RCC 7860 (cell line): ENCODE measurements around the gene IREB2.

Source experiments
- DNase-seq: peaks from one replicate; pipeline ENCODE4 v3.0.0-alpha.2; 2015; ENCODE audit warnings: low spot score
- FAIRE-seq: peaks from 2 replicates; lab custom pipeline; 2012; peaks lifted over from hg19 to GRCh38; lab: Jason Lieb, UNC

Gene IREB2

DNA sequence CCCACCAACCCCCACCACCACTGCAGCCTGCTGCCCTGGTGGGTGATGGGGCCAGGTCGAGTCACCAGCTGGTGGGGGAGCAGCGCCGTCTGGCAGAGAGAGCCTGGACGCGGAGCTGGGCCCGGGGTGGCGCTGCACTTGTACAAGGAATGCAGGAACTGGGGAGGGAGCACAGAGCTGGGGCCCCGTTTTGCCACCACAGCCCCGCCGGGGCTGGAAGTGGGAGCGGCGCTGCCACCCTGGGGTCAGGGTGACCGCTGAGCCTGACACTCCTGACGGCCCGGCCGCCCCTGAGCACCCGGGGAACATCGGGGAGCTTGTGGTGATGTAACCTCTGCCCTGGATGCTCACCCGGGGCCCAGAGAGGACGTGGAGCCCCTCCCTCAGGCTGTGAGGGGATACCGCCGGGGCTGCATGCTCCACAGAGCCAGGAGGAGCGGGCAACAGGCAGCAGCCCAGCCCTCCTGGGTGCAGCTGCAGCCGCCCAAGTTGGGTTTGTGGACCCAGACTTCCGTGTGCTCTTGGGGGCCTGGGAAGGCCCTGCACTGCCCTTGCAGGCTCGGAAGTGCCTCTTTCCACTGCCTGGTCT, 32.6 kb upstream of the IREB2 start:
- DNase-seq: no peak
- no peak for FAIRE-seq

- no peak for FAIRE-seq
- no peak for DNase-seq
These were observed 31.9 kb upstream of the IREB2 start for GRCh38 chr15:78406016-78406585.

DNA sequence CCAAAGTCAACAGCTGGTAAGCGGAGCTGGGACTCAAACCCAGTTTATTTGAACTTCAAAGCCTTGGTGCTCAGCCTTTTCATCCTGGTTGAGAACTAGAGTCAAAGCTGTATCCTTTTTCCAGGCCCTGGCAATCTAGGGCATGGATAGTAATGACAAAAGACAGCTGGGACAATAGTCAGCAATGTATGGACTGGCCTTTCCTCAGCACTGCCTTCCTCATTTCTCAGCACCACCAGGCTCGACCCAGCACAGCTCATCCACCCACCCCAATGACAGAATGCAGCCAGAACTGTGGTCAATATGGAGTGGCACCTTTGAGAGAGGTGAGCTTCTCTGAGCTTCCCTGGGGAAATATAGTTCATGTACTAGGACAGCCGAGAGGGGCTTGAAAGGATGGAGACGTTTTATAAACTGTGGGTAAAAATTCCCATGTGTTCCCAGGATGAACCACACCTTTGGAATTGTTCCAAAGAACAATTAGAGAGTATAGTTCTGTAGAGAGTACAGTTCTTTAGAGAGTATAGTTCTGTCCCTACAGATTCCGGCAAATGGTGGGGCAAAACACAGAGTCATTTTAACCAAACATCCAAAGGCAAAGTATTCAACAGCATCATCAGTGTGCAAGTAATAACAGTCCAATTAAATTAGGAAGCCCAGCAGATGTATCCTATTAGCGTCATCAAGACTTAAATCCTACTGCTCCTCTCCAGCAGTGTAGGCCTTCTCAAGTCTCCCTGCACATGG, 30.2 kb upstream of the IREB2 start:
- FAIRE-seq (no peak), DNase-seq (no peak)

DNA sequence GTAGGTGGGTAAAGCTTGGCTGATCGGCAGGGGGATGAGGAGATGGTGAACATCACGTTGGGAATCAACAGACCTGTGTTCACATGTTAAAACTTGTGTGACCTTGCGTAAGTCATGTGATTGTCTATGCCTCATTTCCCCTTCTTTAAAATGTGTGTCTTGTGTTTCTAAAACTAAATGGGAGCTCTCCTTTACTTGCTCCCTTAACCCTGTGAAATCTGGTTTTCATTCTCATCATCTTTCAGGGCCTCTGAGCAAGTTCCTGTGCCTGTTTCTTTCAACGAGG, 29.7 kb upstream of the IREB2 start:
- DNase-seq: no peak
- FAIRE-seq: no peak

GRCh38 chr15:78408961-78409360, 29.1 kb upstream of the IREB2 start:
- no peak for FAIRE-seq

GRCh38 chr15:78411061-78411460, 27.0 kb upstream of the IREB2 start:
- no peak for DNase-seq
- no peak for FAIRE-seq

More at GRCh38 chr15:78408961-78409360, 29.1 kb upstream of the IREB2 start:
- no peak for DNase-seq

DNA sequence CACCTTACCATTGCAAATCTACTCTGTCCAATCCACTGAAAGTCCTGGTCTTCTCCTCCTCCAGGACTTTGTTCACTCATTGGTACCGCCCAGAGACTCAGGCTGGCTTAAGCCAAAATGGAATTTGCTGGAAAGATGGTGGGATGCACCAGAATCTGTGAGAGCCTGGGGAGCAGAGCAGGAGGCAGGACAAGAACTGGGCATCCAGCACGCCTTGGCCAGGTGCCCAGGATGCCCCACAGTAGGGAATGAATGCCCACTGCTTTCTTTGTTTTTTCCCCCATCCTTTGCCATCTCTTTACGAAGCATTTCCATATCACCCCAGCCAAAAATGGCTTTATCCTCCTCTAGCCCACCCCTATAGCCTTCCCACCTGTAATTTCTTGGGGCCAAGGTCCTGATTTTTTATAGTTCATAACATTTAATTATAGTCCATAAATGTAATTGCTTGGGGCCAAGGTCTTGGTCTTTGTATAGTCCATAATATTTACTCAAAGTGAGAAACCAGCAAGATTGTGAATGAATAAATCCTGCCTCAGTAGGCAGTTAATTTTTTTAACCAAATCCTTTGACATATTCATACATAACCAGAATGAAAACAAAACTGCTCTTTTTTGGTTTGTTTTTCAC, 23.3 kb upstream of the IREB2 start:
- FAIRE-seq: no peak
- no peak for DNase-seq

GRCh38 chr15:78415284-78415683, 22.7 kb upstream of the IREB2 start:
- FAIRE-seq: no peak
- DNase-seq: no peak

- FAIRE-seq (no peak), DNase-seq (no peak)
These were observed 20.0 kb upstream of the IREB2 start for GRCh38 chr15:78417754-78418630.

- FAIRE-seq (no peak), DNase-seq (no peak)
These were observed 19.3 kb upstream of the IREB2 start for GRCh38 chr15:78418686-78419085.

GRCh38 chr15:78419367-78419766, 18.6 kb upstream of the IREB2 start:
- FAIRE-seq (no peak), DNase-seq (no peak)

DNA sequence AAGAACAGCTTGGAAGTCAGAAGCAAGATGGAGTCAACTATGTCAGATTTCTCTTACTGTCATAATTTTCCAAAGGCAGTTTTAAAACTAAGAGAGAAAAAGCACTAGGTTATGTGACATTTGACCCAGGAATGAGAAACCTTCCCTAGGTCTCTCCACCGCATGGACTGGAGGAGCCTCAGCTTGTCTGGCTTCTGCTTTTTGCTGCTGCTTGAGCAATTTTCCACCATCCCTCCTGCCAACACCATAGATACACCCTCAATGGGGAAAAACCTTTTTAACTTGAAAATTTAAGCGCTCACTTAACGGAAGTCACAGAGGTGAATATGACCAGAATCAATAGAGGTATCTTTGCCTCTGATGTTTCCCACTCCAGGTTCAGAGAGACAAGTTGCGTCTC, 17.8 kb upstream of the IREB2 start:
- FAIRE-seq (no peak), DNase-seq (no peak)

- DNase-seq: no peak
- no peak for FAIRE-seq
These were observed 17.2 kb upstream of the IREB2 start for GRCh38 chr15:78420766-78421165.

GRCh38 chr15:78421238-78421965, 16.6 kb upstream of the IREB2 start:
- DNase-seq (no peak), FAIRE-seq (no peak)

DNA sequence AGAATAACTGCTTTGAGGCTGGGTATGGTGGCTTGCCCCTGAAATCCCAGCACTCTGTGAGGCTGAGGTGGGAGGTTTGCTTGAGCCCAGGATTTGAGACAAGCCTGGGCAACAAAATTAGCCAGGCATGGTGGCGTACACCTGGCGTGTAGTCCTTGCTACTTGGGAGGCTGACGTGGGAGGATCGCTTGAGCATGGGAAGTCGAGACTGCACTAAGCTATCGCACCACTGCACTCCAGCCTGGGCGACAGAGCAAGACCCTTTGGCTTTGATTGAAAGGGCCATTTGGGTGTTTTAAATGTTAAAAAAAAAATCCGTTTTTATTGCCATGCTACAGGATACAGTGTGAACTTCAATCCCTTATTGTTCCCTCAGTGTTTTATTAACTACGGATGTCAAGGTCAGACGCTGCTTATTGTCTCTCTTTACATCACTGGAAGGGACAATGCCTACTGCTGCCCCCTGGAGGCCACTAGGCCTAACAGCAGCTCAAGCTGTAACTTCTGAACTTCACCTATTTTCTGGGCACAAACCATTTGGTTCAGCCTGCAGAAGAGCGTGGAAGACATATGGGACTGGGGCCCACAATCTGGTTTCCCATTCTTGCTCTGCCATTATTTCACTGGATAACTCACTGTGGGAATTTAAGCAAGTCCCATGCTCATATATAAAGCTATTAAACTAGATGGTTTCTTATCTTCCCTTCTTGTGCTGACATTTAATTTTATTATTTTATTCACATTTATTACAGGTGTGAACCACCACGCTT, 15.3 kb upstream of the IREB2 start:
- FAIRE-seq: peak; percentile 43

DNA sequence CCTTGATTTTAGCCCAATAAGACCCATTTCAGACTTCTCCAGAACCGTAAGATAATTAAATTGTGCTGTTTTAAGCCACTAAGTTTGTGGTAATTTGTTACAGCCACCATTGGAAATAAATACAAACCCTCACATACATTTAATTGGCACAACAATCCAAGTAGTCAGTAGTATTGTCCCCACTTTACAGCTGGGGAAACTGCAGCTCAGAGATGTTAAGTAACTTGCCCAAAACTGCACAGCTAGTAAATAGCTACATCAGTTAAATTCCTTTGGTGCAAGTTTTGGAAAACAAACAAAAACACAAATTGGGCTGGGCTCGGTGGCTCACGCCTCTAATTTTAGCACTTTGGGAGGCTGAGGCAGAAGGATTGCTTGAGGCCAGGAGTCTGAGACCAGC, 13.3 kb upstream of the IREB2 start:
- no peak for FAIRE-seq
- no peak for DNase-seq

More for the DNA sequence above, 15.3 kb upstream of the IREB2 start:
- peak; percentile 47 for DNase-seq

DNA sequence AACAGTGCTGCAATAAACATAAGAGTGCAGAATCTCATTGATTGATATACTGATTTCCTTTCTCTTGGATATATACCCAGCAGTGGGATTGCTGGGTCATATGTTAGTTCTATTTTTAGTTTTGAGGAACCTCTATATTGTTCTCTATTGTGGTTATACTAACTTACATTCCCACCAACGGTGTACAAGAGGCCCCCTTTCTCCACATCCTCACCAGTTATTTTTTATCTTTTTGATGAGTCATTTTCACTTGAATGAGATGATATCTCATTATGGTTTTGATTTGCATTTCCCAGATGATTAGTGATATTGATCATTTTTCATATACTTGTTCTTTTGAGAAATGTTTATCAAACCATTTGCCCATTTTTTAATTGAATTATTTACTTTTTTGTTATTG, 12.4 kb upstream of the IREB2 start:
- FAIRE-seq: no peak
- DNase-seq: no peak

GRCh38 chr15:78426300-78426699, 11.7 kb upstream of the IREB2 start:
- FAIRE-seq (no peak), DNase-seq (no peak)

DNA sequence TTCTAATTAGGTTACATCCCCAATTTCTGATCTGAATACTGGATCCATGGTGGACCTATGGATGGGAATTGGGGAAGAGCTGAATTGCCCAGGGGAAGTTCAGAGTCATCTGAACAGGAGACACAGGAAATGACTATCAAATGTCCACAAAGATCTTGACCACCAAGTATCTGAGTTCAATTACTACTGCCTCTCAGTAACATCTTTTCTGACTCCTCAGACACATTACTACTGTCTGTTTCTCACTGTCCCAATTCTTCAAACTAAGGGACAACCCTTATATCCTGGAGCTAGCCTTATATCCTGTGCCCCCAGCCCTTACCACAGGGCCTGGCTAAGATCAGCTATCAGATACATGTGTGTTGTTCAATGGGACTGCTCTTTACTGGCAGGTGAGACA, 10.1 kb upstream of the IREB2 start:
- FAIRE-seq (no peak), DNase-seq (no peak)

DNA sequence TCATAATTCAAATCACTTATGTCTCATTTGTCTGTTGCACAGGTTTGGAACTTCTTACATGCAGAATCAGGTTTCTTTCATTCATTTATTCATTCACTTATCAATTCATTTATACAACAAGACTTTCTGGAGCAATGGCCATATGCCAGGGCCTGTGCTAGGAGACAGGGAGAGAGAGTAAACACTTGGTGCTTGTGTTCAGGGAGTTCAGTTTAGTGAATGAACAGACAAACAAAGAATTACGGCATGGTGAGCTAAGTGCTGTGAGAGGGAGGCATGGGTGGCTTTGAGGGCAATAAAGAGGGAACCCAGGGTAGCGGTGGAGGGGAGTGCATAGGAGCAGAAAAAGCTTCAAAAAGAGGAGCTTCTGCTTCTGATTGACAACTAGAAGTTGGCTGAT, 8.5 kb upstream of the IREB2 start:
- DNase-seq (no peak), FAIRE-seq (no peak)
